ENCODE results near the gene ANKRD60. TPM values are rescaled to one million over a fixed set of nuclear protein-coding genes. Genes with fewer than 3 reads are reported as not detected.

ANKRD60 gene
- total RNA-seq, 4 donors from 2014 or later: not detected

- Histone ChIP-seq H3K27me3 (no peaks in the 10 kb centered on the region), H3K4me1 (no peaks in the 10 kb centered on the region), H3K4me3 (no peak overlapping the region), H3K27ac (no peak overlapping the region), H3K9me3 (no peaks in the 10 kb centered on the region), H3K36me3 (peaks cover 0 to 47% of the 10 kb centered on the region in 2 donors)
- intact Hi-C loops (cut with DNase I; ENCODE audit: low total_unique reads): no loop called here
- DNase-seq (no peak), ATAC-seq (no peak)
- in situ Hi-C loops (cut with MboI; ENCODE audit: low sequenced_read_pairs in 4 of 4): loop anchor here (10.0 to 25.0 kb wide), 5 partner anchors 199 to 616 kb away; partner anchors contain the start of genes NPEPL1 (in 2 of the 4), GNAS (in 1 of the 4) and GNAS-AS1 (in 1 of the 4)
- TF ChIP-seq CTCF (IDR thresholded peaks at IDR 0.05 in 4 of 5, conservative IDR thresholded peaks at IDR 0.05 in 1 of 5) (no peak), POLR2A (IDR thresholded peaks at IDR 0.05) (no peak)
These were observed 17.5 kb upstream of the ANKRD60 start for GRCh38 chr20:58245931-58246330.

GRCh38 chr20:58245181-58245891 lies 16.9 kb upstream of the ANKRD60 start:
- no peak for DNase-seq
- Histone ChIP-seq H3K4me3 (no peak overlapping the region), H3K4me1 (no peaks in the 10 kb centered on the region), H3K36me3 (peaks cover 0 to 41% of the 10 kb centered on the region in 2 donors), H3K27me3 (no peaks in the 10 kb centered on the region), H3K27ac (no peak overlapping the region), H3K9me3 (no peaks in the 10 kb centered on the region)
- intact Hi-C loops (cut with DNase I; ENCODE audit: low total_unique reads) (no loop called here), in situ Hi-C loops (cut with MboI; ENCODE audit: low sequenced_read_pairs in 4 of 4) (loop anchor here (10.0 to 25.0 kb wide), 5 partner anchors 199 to 617 kb away; partner anchors contain the start of genes NPEPL1 (in 2 of the 4), GNAS (in 1 of the 4) and GNAS-AS1 (in 1 of the 4))
- ATAC-seq: no peak
- TF ChIP-seq POLR2A (IDR thresholded peaks at IDR 0.05) (no peak), CTCF (IDR thresholded peaks at IDR 0.05 in 4 of 5, conservative IDR thresholded peaks at IDR 0.05 in 1 of 5) (no peak)

GRCh38 chr20:58244517-58245030 lies 16.1 kb upstream of the ANKRD60 start:
- DNase-seq: no peak
- H3K27me3 ChIP-seq: no peaks in the 10 kb centered on the region
- H3K4me3 ChIP-seq: no peak overlapping the region
- no peaks in the 10 kb centered on the region for H3K9me3 ChIP-seq
- H3K36me3 ChIP-seq: peaks cover 0 to 39% of the 10 kb centered on the region in 2 donors
- in situ Hi-C loops (cut with MboI; ENCODE audit: low sequenced_read_pairs in 4 of 4): loop anchor here (10.0 to 25.0 kb wide), 5 partner anchors 200 to 618 kb away; partner anchors contain the start of genes NPEPL1 (in 2 of the 4), GNAS (in 1 of the 4) and GNAS-AS1 (in 1 of the 4)
- ATAC-seq: no peak
- no peak overlapping the region for H3K27ac ChIP-seq
- TF ChIP-seq CTCF (IDR thresholded peaks at IDR 0.05 in 4 of 5, conservative IDR thresholded peaks at IDR 0.05 in 1 of 5) (no peak), POLR2A (IDR thresholded peaks at IDR 0.05) (no peak)
- no peaks in the 10 kb centered on the region for H3K4me1 ChIP-seq
- intact Hi-C loops (cut with DNase I; ENCODE audit: low total_unique reads): no loop called here

- Histone ChIP-seq H3K4me1 (no peaks in the 10 kb centered on the region), H3K9me3 (no peaks in the 10 kb centered on the region), H3K36me3 (peaks cover 0 to 39% of the 10 kb centered on the region in 2 donors), H3K27me3 (no peaks in the 10 kb centered on the region), H3K27ac (no peak overlapping the region), H3K4me3 (no peak overlapping the region)
- TF ChIP-seq CTCF (IDR thresholded peaks at IDR 0.05 in 4 of 5, conservative IDR thresholded peaks at IDR 0.05 in 1 of 5) (no peak), POLR2A (IDR thresholded peaks at IDR 0.05) (no peak)
- intact Hi-C loops (cut with DNase I; ENCODE audit: low total_unique reads): no loop called here
- DNase-seq: no peak
- in situ Hi-C loops (cut with MboI; ENCODE audit: low sequenced_read_pairs in 4 of 4): loop anchor here (10.0 to 25.0 kb wide), 5 partner anchors 201 to 618 kb away; partner anchors contain the start of genes NPEPL1 (in 2 of the 4), GNAS (in 1 of the 4) and GNAS-AS1 (in 1 of the 4)
- no peak for ATAC-seq
These were observed 15.4 kb upstream of the ANKRD60 start for GRCh38 chr20:58243653-58244410.
